Right renal cortex interstitium (tissue), 3 donors: ENCODE data around the gene TAS2R16. TPM values are rescaled to one million over a fixed set of nuclear protein-coding genes. Genes with fewer than 3 reads are reported as not detected.

Source experiments
- DNase-seq, 3 donors: peaks; one replicate each; pipeline ENCODE4 v3.0.0-alpha.2; 2013; ENCODE audit warnings: low read depth in 3 of 3, low spot score in 2 of 3
- polyA plus RNA-seq, 3 donors: library from polyadenylated mRNA; unstranded; fragments of 120-200 nt; gene quantifications; one replicate each; pipeline ENCODE4 v1.2.1, GENCODE V29; 2013; ENCODE audit not compliant: insufficient read length in 3 of 3

Gene TAS2R16
- not detected for polyA plus RNA-seq

GRCh38 chr7:122995600-122995999 is at the start of gene TAS2R16:
TAS2R16 (minus strand) TSS chr7:122995700; CDS start chr7:122995634, 66 bp downstream.
- no peak for DNase-seq

- DNase-seq: no peak
Observed at GRCh38 chr7:123043642-123044041, 48.1 kb upstream of the TAS2R16 start.

- DNase-seq: no peak
Observed at GRCh38 chr7:123041101-123041500, 45.6 kb upstream of the TAS2R16 start.

GRCh38 chr7:123039269-123039668 is 43.8 kb upstream of the TAS2R16 start:
- DNase-seq: no peak

DNA sequence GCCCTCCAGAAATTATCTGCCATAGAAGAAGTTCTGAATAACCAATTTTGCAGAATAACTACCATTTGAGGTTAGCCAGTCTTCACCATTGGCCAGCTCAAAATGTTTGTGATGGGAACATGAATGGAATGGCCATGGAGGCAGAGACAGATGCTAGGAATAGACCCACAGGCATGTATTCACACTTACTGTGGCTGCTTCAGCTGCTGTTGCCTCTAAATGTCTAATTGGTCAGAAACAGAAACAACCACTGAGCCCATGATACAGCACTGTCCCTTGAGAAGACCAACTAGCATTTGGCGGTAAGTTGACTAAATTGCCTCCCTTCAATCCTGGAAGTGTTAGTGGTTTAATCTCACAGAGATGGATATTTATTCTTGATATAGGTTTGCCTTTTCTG is 38.6 kb upstream of the TAS2R16 start:
- no peak for DNase-seq

GRCh38 chr7:123030631-123031030 is 35.1 kb upstream of the TAS2R16 start:
- no peak for DNase-seq

- no peak for DNase-seq
Observed at GRCh38 chr7:123028339-123028738, 32.8 kb upstream of the TAS2R16 start.

DNA sequence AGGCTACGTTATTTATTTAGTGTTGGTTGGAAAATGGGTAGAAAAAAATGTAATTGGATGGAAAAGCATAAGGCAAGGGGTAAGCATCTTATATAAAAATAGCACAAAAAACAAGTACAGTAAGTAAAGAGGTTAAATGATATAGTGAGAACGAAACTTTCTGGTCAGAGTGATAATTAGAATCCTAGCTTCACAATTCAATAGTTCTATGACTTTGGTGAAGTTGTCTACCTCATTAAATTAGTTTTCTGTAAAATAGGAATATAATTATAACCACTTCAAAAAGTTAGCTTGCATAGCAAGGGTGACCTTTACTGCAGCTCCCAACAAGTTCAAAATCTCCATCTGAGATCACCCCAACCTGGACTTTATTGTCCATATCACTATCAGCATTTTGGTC is 30.8 kb upstream of the TAS2R16 start:
- DNase-seq: no peak

DNA sequence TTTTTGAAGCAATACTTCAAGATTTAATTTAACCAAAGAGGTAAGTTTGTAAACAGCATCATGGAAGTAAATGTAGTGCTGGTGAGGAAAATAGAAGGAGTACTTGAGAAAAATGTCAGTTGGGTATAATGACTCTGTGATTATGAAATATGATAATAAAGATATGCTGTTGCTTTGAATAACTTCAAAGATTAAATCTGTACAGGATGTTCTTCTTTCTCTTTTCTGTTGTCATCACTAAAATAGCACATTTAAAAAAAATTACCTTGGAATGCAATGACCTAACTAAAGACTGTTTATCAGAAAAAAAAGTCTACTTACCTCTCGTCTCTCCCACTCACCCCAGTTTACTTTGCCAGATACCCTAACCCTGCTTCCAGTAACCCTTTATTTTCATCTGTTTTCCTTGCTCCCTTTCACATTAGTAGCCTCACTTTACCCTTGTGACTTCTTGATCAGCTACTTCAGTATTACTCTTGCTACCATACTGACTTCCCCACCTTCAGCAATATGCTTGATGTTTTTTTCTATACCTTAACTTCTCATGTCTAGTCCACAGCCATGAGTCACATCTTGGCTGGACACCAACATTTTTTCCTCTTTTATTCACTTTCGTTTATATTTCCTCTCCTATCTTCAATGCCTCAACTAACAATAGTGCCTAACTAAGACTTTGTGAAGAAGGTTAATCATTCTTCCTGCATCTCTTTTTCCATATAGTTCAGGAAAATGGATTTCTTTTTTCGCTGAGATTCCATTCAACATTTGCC is 29.7 kb upstream of the TAS2R16 start:
- DNase-seq: no peak

GRCh38 chr7:123023126-123023525 is 27.6 kb upstream of the TAS2R16 start:
- no peak for DNase-seq

DNA sequence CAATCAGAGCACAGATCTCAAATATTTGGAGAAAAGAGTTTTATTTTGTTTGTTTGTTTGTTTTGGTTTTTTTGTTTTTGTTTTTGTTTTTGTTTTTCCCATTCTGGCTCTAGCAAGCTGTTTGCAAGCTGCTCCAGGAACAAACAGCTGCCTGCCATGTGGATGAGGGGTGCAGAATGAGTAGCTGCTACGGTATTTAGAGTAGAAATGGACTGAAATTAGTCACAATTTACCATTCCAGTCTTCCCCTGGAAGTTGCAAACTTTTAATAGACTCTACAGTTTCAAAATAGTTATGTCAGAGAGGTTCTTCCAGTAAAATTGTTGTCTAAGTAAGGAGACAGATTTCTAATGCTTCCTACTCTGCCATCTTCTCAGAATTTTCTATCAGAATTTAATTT is 27.1 kb upstream of the TAS2R16 start:
- DNase-seq: no peak

DNA sequence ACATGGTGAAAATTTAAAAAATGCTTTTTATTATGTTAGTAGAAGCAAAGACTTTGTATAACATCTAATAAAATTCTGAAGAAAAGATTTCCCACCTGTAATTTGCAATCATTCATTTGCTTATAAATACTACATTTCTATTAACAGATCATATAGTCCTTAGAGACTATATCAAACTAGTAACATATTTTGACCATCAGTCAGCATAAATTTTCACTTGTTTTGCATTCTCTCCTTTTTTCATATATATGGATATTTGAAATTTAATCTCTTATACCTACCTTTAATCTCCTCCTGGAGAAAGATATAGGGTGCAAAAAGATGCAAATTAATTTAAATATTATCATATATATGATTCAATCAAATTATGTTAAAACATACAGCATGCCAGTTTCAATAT is 16.9 kb upstream of the TAS2R16 start:
- no peak for DNase-seq

DNA sequence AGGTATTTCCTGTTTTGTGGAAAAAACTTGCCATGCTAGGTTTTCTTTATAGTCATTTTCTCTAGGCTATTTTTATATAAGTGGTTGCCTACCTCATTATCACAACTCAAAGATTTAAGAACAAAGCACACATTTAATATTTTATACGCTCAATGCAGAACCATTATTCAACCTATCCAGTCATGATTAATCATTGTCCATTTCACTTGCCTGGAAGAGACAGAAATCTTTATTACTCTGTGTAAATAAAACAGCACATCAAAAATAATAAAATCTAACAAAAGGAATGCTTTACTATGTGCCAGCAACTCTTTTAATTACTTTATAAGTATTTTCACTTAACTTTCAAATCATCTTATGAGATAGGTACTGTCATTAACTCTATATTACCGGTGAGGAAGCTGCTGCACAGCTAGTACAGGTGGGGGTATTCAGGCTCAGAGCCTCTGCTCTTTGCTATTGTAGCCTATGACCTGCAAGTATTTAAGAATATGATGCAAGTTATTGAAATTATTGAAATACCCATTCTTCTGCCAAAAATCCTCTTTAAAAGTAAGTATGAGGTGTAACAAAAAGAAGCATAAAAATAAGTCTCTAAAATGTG is 16.4 kb upstream of the TAS2R16 start:
- no peak for DNase-seq

DNA sequence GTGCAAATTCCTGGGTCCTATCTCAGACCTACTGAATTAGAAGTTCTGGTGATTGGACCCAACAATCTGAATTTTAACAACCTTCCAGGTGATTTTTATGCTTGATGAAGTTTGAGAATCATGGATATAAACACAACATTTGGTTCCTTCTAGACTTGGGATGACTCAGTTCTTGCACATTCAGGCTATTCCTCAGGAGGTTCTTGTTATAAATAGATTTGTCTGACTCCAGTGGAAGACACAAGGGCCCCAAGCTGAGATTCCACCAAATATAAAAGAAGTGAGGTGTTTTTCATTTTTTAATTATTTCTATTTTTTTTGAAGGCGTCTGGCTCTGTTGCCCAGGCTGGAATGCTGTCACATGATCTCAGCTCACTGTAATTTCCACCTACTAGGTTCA is 9.4 kb upstream of the TAS2R16 start:
- no peak for DNase-seq

GRCh38 chr7:123003539-123004126 is 8.1 kb upstream of the TAS2R16 start:
- DNase-seq: no peak

DNA sequence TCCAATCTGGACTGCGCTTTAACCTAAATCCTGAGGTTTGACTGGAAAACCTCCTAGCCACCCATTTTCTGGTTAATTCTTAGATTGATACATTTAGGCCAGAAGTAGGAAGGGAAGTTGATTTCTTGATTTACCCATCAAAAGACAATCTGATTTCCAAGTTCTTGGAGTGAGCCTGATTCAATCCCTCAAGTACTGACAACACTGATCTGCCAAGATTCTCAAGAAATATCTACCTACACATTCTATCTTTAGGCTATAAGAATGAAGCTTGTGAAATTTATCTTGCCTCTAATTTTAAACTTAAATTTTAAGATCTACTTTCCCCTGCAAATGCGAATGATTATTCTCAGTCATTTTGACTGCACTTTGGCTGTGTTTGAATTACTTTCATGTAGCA is 5.9 kb downstream of the TAS2R16 start:
- no peak for DNase-seq

GRCh38 chr7:122989041-122989440 is 6.5 kb downstream of the TAS2R16 start:
- DNase-seq: no peak

DNA sequence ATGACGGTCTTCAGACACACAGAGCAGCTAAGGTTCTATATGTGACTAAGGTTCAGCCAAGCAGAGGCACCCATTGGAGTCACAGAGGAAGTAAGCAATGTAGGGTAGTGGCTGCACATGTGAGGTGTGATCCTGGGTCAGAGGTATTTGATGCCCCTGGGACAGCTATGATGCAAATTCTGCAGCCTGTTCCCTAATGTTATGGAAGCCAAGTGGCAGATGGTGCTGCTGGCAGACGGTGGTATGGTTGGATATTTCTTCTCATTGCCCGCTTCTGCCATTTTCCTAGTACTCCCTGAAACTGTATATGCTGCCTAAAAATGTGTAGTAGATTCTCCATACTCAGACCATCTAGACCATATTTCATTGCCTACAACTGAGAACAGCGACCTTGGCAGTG is 7.2 kb downstream of the TAS2R16 start:
- DNase-seq: no peak

GRCh38 chr7:122987463-122987862 is 8.0 kb downstream of the TAS2R16 start:
- DNase-seq: no peak

DNA sequence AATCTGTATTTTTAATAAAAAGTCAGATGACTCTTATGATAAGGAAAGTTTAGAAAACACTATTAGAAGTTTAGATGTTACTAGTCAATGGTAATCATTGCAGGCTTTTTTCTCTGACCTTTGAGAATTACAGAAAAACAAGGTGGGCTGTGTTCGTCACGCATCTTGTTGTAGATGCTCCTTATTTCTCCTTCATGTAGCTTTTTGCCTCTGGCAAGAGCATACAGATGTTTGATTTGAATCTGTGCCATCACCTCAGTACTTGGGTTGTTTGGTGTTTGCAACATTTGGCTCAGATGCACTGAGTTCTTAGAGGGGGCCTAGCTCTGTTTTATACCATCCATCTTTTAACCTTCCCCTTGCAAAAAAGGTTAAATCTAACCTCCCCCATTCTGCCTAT is 11.5 kb downstream of the TAS2R16 start:
- DNase-seq: no peak

GRCh38 chr7:122983261-122983660 is 12.2 kb downstream of the TAS2R16 start:
- no peak for DNase-seq

DNA sequence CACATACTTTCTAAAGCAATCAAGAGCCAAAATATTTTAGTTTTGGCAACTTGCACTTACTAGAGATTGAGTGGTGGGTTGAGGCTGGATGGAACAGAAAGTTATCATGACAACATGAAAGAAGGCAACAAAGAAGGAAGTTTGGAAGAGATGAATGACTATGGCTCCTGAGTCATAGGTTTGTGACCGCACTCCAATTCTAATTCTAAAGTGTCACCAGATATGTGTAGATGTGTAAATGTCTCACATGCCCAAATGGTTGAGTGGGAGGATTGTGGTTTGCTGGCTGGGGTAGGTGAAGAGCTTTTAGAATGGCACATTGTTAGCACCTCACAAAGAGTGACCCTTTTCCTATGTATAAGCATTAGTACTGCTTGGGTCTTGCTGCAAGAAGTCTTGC is 20.2 kb downstream of the TAS2R16 start:
- no peak for DNase-seq
